HepG2 (cell line): ENCODE data around the gene EDNRB. TPM values are rescaled to one million over a fixed set of nuclear protein-coding genes. Genes with fewer than 3 reads are reported as not detected.

Experiments used
- ATAC-seq: fragments of 200-7000 bp; cut with Tn5 transposase; 3 replicates; pipeline ENCODE4 v1.9.1; 2020; ENCODE audit warnings: mild to moderate bottlenecking, moderate library complexity
- BruUV-seq: library from RNA; stranded (reverse); fragments of 400-500 nt; replicated peaks from 2 replicates; lab custom pipeline; 2021; lab: Mats Ljungman, UMichigan
- CTCF ChIA-PET: fragments of 300-600 bp; formaldehyde crosslinking; extraction: SDS; loops from one replicate; lab custom pipeline; 2021; ENCODE audit warnings: low total read pairs, inconsistent platforms, low intra/inter-chr PET ratio; lab: Yijun Ruan, JAX
- POLR2A ChIA-PET: fragments of 350-600 bp; sonication (Branson Sonifier 250); formaldehyde crosslinking; loops from one replicate; lab custom pipeline; 2020; ENCODE audit warnings: antibody characterized with exemption, inconsistent platforms; lab: Yijun Ruan, JAX
- DNase-seq: peaks from one replicate; pipeline ENCODE4 v3.0.0-alpha.2; 2015; ENCODE audit warnings: low spot score
- FAIRE-seq: peaks from 3 replicates; lab custom pipeline; 2011; peaks lifted over from hg19 to GRCh38; lab: Jason Lieb, UNC
- H2AFZ ChIP-seq: one replicate; pipeline ENCODE4 v1.6.1; 2011; ENCODE audit warnings: low read length, inconsistent platforms
- H3K27ac ChIP-seq: fragments of 300-600 bp; 3 replicates; pipeline ENCODE4 v1.8.0; 2011; ENCODE audit warnings: mixed run types, mild to moderate bottlenecking, mixed read lengths, low read length, inconsistent platforms; ENCODE audit not compliant: insufficient read depth; ENCODE audit errors: extremely low read length
- H3K27me3 ChIP-seq, 2 experiments: fragments of 200-600 bp in 1 of 2; 2 replicates in 1 of 2; 3 replicates in 1 of 2; pipeline versions ENCODE4 v1.6.0 to v1.8.0; 2011; ENCODE audit warnings: low read length in 2 of 2, mild to moderate bottlenecking in 2 of 2, moderate library complexity in 2 of 2, inconsistent platforms in 1 of 2; ENCODE audit not compliant: insufficient read depth in 2 of 2, control insufficient read depth in 1 of 2
- H3K36me3 ChIP-seq, 2 experiments: fragments of 200-600 bp in 1 of 2; replicated peaks in 1 of 2; 2 replicates in 1 of 2; 3 replicates in 1 of 2; pipeline versions ENCODE4 v1.5.1 to v1.8.0; 2011; ENCODE audit warnings: low read length in 2 of 2, inconsistent platforms in 1 of 2; ENCODE audit not compliant: insufficient read depth in 2 of 2, control insufficient read depth in 1 of 2
- H3K4me1 ChIP-seq: 2 replicates; pipeline ENCODE4 v1.5.1; 2012; ENCODE audit warnings: low read length, inconsistent platforms; ENCODE audit not compliant: insufficient read depth
- H3K4me2 ChIP-seq: 2 replicates; pipeline ENCODE4 v1.6.0; 2011; ENCODE audit warnings: low read depth, low read length, inconsistent platforms
- H3K4me3 ChIP-seq, 3 experiments: fragments of 200-600 bp in 1 of 3; sonication (generic), shearing (Covaris generic) in 1 of 3; replicated peaks in 1 of 3; 2 replicates each; pipeline ENCODE4 v1.5.1; 2011 to 2016; ENCODE audit warnings: low read length in 3 of 3, inconsistent platforms in 2 of 3, low read depth in 2 of 3, mild to moderate bottlenecking in 2 of 3, control low read depth in 1 of 3, mixed read lengths in 1 of 3; ENCODE audit not compliant: insufficient read depth in 1 of 3
- H3K79me2 ChIP-seq: one replicate; pipeline ENCODE4 v1.6.1; 2011; ENCODE audit warnings: low read length, inconsistent platforms; ENCODE audit not compliant: insufficient read depth
- H3K9ac ChIP-seq: 2 replicates; pipeline ENCODE4 v1.6.0; 2011; ENCODE audit warnings: mild to moderate bottlenecking, low read depth, low read length, inconsistent platforms; ENCODE audit not compliant: insufficient read depth
- H3K9me3 ChIP-seq: 2 replicates; pipeline ENCODE4 v1.5.1; 2012; ENCODE audit warnings: mild to moderate bottlenecking, low read length
- H4K20me1 ChIP-seq: 2 replicates; pipeline ENCODE4 v1.6.0; 2011; ENCODE audit warnings: inconsistent platforms, mild to moderate bottlenecking, low read length, moderate library complexity; ENCODE audit not compliant: insufficient read depth
- HDAC6 ChIP-seq: fragments of 200-600 bp; sonication (generic); IDR thresholded peaks from 2 replicates; pipeline ENCODE4 v1.7.0; 2017; ENCODE audit warnings: mild to moderate bottlenecking, antibody characterized with exemption, low read length, low read depth
- HOXA7 ChIP-seq: sonication (generic); formaldehyde crosslinking; IDR thresholded peaks from 2 replicates; pipeline ENCODE4 v1.8.1; 2022; ENCODE audit warnings: mild to moderate bottlenecking, missing genetic modification reagents, moderate library complexity
- NCOA5 ChIP-seq: sonication (generic); formaldehyde crosslinking; IDR thresholded peaks from 2 replicates; pipeline ENCODE4 v1.4.0; 2020; ENCODE audit warnings: missing genetic modification reagents
- RARG ChIP-seq: sonication (generic); formaldehyde crosslinking; IDR thresholded peaks from 2 replicates; pipeline ENCODE4 v1.4.0; 2020; ENCODE audit warnings: low read depth, mild to moderate bottlenecking, missing genetic modification reagents
- SIX4 ChIP-seq: sonication (generic); formaldehyde crosslinking; IDR thresholded peaks from 2 replicates; pipeline ENCODE4 v1.4.0; 2020; ENCODE audit warnings: missing genetic modification reagents
- SMYD3 ChIP-seq: sonication (generic); formaldehyde crosslinking; IDR thresholded peaks from 2 replicates; pipeline ENCODE4 v1.8.1; 2023; ENCODE audit warnings: mild to moderate bottlenecking, missing genetic modification reagents
- THAP11 ChIP-seq: IDR thresholded peaks from 2 replicates; pipeline ENCODE4 v1.6.1; 2016; ENCODE audit warnings: missing biosample characterization, missing genetic modification reagents
- TP53 ChIP-seq: sonication (generic); formaldehyde crosslinking; conservative IDR thresholded peaks from 2 replicates; pipeline ENCODE4 v1.4.0; 2020; ENCODE audit warnings: missing genetic modification reagents
- ZFP62 ChIP-seq: sonication (generic); formaldehyde crosslinking; IDR thresholded peaks from 2 replicates; pipeline ENCODE4 v1.4.0; 2020; ENCODE audit warnings: missing genetic modification reagents
- ZFP90 ChIP-seq: sonication (generic); formaldehyde crosslinking; IDR thresholded peaks from 2 replicates; pipeline ENCODE4 v1.8.0; 2022; ENCODE audit warnings: missing genetic modification reagents, mild to moderate bottlenecking, inconsistent platforms, borderline replicate concordance
- ZNF619 ChIP-seq: sonication (generic); formaldehyde crosslinking; IDR thresholded peaks from 2 replicates; pipeline ENCODE4 v1.4.0; 2020; ENCODE audit warnings: mild to moderate bottlenecking, missing genetic modification reagents
- ZNF83 ChIP-seq: sonication (generic); formaldehyde crosslinking; IDR thresholded peaks from 2 replicates; pipeline ENCODE4 v1.4.0; 2020; ENCODE audit warnings: missing genetic modification reagents, mild to moderate bottlenecking, borderline replicate concordance
- WGBS: methylation state at CpG from one replicate; pipeline ENCODE4 v1.1.6; 2017; ENCODE audit warnings: low lambda C conversion rate; 5-methylcytosine and 5-hydroxymethylcytosine counted together
- in situ Hi-C: cut with HindIII; loops from 2 replicates; pipeline ENCODE4 v1.10.0; 2017; ENCODE audit warnings: low pct_unique_long_range_greater_than_20kb; ENCODE audit not compliant: extremely low pct_ligation_motif_present
- intact Hi-C: fragments of 100-400 bp; cut with micrococcal nuclease; formaldehyde crosslinking; loops from one replicate; pipeline ENCODE4 v1.10.0; 2022; ENCODE audit not compliant: unreplicated experiment
- polyA plus RNA-seq, 8 experiments: library from polyadenylated mRNA; depleted of rRNA in 3 of 8; stranded (reverse) in 7 of 8; unstranded in 1 of 8; fragments of >200 nt; fragmentation: Illumina TruSeq in 4 of 8; extraction: Trizol in 4 of 8; gene quantifications; 2 replicates each; pipeline versions ENCODE4 v1.2.1 to v1.2.3, GENCODE V29; 2011 to 2016; ENCODE audit warnings: low read depth in 4 of 8, missing spikeins in 1 of 8, mixed read lengths in 1 of 8; ENCODE audit not compliant: insufficient read depth in 1 of 8
- total RNA-seq, 5 experiments: library from RNA; depleted of rRNA; stranded (reverse); fragments of >200 nt; fragmentation: Illumina TruSeq; extraction: Trizol; gene quantifications; 2 replicates each; pipeline ENCODE4 v1.2.3, GENCODE V29; 2016; ENCODE audit warnings: low read depth in 1 of 5
- TF ChIP-seq, protein P1 (sequence below): IDR thresholded peaks from 2 replicates; pipeline ENCODE4 v1.6.1; 2016
- TF ChIP-seq, protein P2 (sequence below): IDR thresholded peaks from 2 replicates; pipeline ENCODE4 v1.6.1; 2016; ENCODE audit warnings: missing biosample characterization, missing genetic modification reagents, low read depth
- TF ChIP-seq, protein P3 (sequence below): sonication (generic); formaldehyde crosslinking; IDR thresholded peaks from 2 replicates; pipeline ENCODE4 v1.5.1; 2020; ENCODE audit warnings: missing genetic modification reagents, mild to moderate bottlenecking, borderline replicate concordance
- TF ChIP-seq, protein P4 (sequence below): sonication (generic); formaldehyde crosslinking; IDR thresholded peaks from 2 replicates; pipeline ENCODE4 v1.8.0; 2022; ENCODE audit warnings: low read depth, missing genetic modification reagents

The EDNRB gene
- total and polyA plus RNA-seq, 2 of the 13 experiments (the other 11 are each of a cell fraction or from before 2014, with no cell fraction given), result not detected

- Histone ChIP-seq H4K20me1 (no peaks in the 10 kb centered on the region), H3K9me3 (peaks cover 22% of the 10 kb centered on the region), H3K4me1 (no peaks in the 10 kb centered on the region), H3K79me2 (no peaks in the 10 kb centered on the region), H3K4me2 (no peak overlapping the region), H3K27ac (no peak overlapping the region), H3K36me3 (no peaks in the 10 kb centered on the region), H3K4me3 (no peak overlapping the region), H3K27me3 (no peaks in the 10 kb centered on the region), H3K9ac (no peak overlapping the region), H2AFZ (no peak overlapping the region)
- CTCF ChIA-PET, result no interaction called here
- FAIRE-seq, result no peak
- in situ Hi-C loops (no loop called here), intact Hi-C loops (no loop called here)
- BruUV-seq, result no TSS peak
- 3% methylated on average over 4 of the region's 4 CpGs for WGBS
- POLR2A ChIA-PET, result no interaction called here
- no peak for ATAC-seq
- TF ChIP-seq ZFP90 (CRISPR knock-in tag), result no peak
- TF ChIP-seq, protein P1, sequence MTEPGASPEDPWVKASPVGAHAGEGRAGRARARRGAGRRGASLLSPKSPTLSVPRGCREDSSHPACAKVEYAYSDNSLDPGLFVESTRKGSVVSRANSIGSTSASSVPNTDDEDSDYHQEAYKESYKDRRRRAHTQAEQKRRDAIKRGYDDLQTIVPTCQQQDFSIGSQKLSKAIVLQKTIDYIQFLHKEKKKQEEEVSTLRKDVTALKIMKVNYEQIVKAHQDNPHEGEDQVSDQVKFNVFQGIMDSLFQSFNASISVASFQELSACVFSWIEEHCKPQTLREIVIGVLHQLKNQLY, result no peak
- no peak for TF ChIP-seq THAP11
- TF ChIP-seq ZNF83 (CRISPR knock-in tag), result no peak
- TF ChIP-seq, protein P2, sequence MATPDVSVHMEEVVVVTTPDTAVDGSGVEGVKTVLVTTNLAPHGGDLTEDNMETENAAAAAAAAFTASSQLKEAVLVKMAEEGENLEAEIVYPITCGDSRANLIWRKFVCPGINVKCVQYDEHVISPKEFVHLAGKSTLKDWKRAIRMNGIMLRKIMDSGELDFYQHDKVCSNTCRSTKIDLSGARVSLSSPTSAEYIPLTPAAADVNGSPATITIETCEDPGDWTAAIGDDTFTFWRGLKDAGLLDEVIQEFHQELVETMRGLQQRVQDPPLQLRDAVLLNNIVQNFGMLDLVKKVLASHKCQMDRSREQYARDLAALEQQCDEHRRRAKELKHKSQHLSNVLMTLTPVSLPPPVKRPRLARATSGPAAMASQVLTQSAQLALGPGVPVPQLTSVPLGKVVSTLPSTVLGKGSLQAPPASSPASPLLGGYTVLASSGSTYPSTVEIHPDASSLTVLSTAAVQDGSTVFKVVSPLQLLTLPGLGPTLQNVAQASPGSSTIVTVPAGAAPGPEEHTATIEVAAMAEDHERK (CRISPR knock-in tag), result no peak
- TF ChIP-seq SIX4, result no peak
- no peak for DNase-seq
Measured at GRCh38 chr13:77874406-77874805, 44.2 kb downstream of the EDNRB start.

DNA sequence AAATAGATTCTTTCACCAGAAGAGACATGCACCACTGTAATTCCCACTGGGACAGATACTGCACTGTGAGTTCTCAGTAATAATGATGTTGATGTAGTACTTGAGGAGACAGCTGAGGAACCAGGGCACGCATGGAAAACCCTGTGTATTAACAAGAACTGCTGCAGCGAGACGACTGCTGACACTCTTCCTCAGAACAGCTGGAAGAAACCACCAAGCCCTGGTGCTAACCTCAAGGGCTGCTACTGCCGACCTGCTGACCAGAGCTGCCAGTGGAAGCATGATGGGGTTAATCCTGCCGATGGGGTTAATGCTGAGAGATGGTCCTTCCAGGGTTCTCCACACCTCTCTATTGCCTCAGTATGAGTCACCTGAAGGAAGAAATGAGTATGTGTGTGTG, 45.6 kb downstream of the EDNRB start:
- no TSS peak for BruUV-seq
- no peak for FAIRE-seq
- TF ChIP-seq HDAC6 (no peak), TP53 (CRISPR knock-in tag) (no peak), ZFP62 (CRISPR knock-in tag) (no peak), RARG (CRISPR knock-in tag) (no peak), NCOA5 (CRISPR knock-in tag) (no peak), SMYD3 (no peak), HOXA7 (no peak), ZNF619 (CRISPR knock-in tag) (no peak)
- TF ChIP-seq, protein P3, sequence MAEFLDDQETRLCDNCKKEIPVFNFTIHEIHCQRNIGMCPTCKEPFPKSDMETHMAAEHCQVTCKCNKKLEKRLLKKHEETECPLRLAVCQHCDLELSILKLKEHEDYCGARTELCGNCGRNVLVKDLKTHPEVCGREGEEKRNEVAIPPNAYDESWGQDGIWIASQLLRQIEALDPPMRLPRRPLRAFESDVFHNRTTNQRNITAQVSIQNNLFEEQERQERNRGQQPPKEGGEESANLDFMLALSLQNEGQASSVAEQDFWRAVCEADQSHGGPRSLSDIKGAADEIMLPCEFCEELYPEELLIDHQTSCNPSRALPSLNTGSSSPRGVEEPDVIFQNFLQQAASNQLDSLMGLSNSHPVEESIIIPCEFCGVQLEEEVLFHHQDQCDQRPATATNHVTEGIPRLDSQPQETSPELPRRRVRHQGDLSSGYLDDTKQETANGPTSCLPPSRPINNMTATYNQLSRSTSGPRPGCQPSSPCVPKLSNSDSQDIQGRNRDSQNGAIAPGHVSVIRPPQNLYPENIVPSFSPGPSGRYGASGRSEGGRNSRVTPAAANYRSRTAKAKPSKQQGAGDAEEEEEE (CRISPR knock-in tag), result no peak
- TF ChIP-seq, protein P4, sequence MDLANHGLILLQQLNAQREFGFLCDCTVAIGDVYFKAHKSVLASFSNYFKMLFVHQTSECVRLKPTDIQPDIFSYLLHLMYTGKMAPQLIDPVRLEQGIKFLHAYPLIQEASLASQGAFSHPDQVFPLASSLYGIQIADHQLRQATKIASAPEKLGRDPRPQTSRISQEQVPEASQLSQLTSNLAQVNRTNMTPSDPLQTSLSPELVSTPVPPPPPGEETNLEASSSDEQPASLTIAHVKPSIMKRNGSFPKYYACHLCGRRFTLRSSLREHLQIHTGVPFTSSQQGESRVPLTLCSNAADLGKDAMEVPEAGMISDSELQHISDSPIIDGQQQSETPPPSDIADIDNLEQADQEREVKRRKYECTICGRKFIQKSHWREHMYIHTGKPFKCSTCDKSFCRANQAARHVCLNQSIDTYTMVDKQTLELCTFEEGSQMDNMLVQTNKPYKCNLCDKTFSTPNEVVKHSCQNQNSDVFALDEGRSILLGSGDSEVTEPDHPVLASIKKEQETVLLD, result no peak

More for the DNA sequence above, 45.6 kb downstream of the EDNRB start:
- 16% methylated on average over 5 of the region's 5 CpGs for WGBS
- Histone ChIP-seq H3K4me3 (no peak overlapping the region), H3K9ac (no peak overlapping the region), H3K4me1 (no peaks in the 10 kb centered on the region), H4K20me1 (no peaks in the 10 kb centered on the region), H3K4me2 (no peak overlapping the region), H3K9me3 (peaks cover 32% of the 10 kb centered on the region), H2AFZ (no peak overlapping the region), H3K27me3 (no peaks in the 10 kb centered on the region), H3K27ac (no peak overlapping the region), H3K36me3 (no peaks in the 10 kb centered on the region), H3K79me2 (no peaks in the 10 kb centered on the region)
- ChIA-PET CTCF (no interaction called here), POLR2A (no interaction called here)
- intact Hi-C loops (no loop called here), in situ Hi-C loops (no loop called here)
- ATAC-seq (no peak), DNase-seq (no peak)
